ENCODE measurements around the gene ARMH3.
A peak's percentile ranks its signal among the peaks of the same experiment; 100 is the strongest.
"Not testable (repeated sequence)": the region's sequence is repeated elsewhere in the genome, so short reads cannot be mapped to it uniquely, and the experiment has no call there.

Gene ARMH3

DNA sequence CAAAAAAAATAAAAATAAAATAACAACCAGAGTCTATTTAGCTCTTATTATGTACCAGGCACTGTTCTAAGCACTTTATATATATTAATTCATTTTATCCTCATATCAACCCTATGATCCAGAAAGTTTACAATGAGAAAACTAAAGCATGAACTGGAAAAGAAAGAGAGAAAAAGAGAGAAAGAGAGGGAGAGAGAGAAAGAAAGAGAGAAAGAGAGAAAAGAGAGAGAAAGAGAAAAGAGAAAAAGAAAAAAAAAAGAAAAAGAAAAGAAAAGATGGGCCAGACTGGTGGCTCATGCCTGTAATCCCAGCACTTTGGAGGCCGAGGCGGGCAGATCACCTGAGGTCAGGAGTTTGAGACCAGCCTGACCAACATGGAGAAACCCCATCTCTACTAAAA is 9.9 kb downstream of the ARMH3 start:
- no peak for DNase-seq (ENCODE audit: low spot score)

DNA sequence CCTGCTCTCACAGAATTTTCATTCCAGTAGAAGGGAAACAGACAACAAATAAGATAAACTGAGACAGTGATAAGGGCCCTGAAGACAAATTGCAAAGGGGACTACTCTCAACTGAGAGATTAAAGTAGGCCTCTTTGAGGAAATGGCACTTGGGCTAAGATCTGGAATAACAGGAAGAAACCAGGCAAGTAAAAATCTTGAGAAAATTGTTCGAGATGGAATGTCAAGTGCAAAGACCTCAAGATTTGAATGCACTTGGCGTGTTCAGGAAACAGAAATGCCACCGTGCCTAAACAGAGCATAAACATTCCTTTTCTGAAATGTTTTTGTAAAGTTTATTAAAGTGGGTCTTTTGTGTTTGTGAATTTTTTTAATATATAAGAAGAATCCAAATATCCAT is 10.7 kb downstream of the ARMH3 start:
- no peak for DNase-seq (ENCODE audit: low spot score)

DNA sequence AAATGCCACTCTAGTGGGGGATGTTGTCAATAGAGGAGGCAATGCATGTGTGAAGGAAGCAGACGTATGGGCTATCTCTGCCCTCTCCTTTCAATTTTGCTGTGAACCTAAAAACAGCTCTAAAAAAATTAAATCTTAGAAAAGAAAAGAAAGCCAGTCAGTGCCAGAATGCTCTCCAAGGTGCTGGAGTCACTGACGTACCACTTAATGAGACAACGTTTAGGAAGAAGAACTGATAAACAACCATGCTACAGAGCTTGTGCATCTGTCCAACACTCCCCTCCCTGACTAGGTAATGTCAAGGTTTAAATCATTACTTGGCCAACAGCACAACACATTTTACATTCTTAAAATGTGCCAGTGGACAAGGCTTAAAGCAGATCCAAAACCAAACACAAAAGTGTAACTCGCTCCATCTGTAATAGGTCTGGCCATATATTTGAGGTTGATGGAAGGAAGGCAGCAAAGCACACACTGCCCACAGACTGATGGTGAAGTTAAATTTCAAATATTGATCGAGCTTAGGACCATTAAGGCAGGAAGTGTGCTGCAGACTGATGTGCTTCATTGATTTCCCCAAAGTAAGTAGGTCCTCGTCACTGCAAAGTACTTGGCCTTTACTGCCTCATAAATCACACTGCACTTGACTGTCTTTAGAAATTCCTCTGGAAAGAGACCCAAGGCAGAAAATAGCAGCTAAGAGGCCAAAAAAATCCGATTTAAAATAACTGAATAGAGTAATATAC is 15.5 kb downstream of the ARMH3 start:
- DNase-seq (ENCODE audit: low spot score) = no peak

DNA sequence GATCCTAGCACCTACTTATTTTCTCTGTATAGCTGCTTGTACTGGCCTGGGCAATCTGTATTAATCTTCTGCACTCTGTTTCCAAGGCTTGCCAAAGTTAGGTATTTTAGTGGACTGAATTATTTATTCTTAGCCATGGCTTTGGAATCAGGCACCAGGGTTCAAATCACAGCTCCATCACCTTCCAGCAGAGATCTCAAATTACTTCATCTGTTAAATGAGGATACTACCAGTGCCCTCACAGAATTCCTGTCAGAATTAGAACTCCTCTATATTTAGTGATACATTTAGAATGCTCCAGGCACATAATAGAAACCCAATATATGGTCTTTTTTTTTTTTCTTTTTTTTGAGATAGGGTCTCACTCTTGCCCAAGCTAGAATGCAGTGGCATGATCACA is 17.6 kb downstream of the ARMH3 start:
- no peak for DNase-seq (ENCODE audit: low spot score)

DNA sequence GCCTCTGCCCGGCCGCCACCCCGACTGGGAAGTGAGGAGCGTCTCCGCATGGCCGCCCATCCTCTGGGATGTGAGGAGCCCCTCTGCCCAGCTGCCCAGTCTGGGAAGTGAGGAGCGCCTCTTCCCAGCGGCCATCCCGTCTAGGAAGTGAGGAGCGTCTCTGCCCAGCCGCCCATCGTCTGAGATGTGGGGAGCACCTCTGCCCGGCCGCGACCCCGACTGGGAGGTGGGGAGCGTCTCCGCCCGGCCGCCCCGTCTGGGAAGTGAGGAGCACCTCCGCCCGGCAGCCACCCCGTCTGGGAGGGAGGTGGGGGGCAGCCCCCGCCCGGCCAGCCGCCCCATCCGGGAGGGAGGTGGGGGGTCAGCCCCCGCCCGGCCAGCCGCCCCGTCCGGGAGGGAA is 20.2 kb downstream of the ARMH3 start:
- DNase-seq (ENCODE audit: low spot score) = not testable (repeated sequence)

DNA sequence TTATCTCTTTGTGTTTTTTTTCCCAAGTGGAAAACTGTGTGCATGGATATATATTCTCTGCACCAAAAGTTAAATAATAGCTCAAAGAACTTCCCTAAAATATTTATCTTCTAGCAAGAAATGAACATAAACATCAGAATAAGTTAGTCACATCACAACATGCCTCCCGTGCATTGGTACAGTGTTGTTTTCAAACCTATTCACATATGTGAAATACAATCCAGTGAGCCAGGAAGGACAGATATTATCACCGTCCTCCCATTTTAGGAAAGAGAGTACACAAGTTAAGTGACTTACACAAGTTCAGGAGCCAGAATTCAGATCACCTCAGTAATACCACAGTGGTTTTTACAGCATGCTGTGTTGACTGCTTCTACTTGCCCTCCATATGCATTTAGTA is 22.2 kb downstream of the ARMH3 start:
- no peak for DNase-seq (ENCODE audit: low spot score)

DNA sequence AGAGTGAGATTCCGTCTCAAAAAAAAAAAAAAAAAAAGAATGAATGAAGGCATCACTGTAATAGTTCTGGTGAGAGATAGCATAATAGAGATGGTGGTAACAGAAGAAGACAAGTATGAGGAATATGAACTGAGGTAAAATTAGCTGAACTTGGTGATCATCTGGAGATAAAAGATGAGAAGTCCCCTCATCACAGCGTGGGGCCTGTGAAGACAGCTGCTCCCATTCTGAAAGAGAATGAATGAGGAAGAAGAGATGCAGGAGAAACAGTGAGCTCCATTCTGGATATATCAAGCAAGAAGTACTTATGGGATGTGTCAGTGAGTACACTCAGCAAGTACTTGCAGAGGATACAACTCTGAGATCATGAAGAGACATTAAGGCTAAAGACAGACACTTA is 28.7 kb downstream of the ARMH3 start:
- DNase-seq (ENCODE audit: low spot score) = no peak

DNA sequence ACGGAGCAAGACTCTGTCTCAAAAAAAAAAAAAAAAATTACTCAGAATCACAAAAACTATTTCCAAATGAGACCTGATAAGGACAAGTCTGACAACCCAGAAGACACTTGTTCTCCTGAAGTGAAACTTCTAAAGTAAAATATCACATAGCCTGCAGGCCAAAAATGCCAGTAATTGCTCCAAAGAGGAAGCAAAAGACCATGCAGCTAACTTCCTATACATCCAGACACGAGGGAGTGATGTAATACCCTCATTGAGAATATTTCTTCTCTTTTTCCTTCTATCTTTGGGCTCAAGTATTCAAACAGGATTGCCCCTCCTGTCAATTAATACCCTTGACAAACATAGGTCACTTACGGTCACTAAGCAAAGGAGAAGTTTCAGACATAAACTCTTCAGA is 31.2 kb downstream of the ARMH3 start:
- DNase-seq (ENCODE audit: low spot score) = no peak

DNA sequence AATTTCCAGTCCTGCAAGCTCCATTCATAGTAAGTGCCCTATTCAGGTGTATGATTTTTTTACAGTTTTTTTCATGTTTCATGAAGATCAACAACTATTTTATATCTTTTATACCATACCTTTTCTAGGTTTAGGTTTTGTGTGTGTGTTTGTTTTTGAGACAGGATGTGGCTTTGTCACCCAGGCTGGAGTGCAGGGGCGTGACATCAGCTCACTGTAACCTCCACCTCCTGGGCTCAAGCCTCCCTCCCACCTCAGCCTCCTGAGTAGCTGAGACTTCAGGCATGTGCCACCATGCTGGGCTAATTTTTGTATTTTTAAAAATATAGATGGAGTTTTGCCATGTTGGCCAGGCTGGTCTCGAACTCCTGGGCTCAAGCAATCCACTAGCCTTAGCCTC is 35.0 kb downstream of the ARMH3 start:
- DNase-seq (ENCODE audit: low spot score) = no peak

DNA sequence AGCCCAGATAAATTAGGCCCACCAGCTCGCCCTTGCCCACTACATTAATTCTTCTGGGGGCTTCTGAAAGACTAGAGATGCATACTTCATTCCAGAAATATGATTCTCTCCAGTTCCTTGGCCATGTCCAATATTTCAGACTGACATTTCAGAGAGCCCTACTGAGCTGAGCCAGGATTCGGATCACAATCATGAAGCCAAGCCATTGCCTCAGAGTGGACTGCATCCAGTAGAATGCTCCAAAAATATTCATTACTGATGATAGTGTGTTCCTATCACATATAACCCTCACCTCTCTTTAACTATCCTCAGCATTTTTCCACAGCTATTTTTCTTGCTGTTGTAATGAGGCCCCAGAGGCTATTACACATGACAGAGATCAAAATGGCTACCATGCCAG is 38.7 kb downstream of the ARMH3 start:
- no peak for DNase-seq (ENCODE audit: low spot score)

DNA sequence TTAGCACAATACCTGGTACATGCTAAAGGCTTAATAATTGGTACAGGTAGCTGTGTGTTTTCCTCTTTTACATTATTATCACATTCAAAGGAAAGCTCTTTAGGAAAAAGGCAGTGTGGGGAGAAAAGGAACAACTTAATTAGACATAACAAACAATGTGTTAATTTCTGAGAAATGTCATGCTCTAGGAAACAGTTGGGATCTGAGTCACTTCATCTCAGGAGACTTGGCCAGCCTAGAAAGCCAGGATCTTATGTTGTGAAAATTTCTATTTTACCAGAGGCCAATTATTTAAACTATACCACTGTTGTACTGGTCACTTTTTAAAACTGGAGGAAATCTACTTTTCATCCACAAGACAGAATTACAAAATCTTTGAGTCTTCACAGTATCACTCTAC is 39.6 kb downstream of the ARMH3 start:
- DNase-seq (ENCODE audit: low spot score) = no peak

DNA sequence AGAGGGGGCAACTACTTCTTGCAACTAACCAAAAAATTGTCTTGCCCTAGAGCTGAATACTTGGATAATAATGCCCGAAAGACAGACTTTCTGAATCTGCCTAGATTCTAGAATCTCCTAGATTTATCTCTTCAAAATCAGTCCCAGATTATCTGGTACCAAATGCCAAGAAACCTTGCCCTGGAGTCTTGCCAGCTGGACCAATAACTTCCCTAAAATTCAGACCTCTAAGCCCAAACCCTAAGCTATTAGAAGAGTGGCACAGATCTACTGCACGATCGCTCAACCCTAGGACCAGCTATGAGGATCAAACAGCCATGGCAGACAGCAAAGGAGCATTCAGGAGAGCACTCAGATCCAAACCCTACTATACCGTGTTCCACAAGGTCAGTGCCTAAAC is 45.0 kb downstream of the ARMH3 start:
- no peak for DNase-seq (ENCODE audit: low spot score)

DNA sequence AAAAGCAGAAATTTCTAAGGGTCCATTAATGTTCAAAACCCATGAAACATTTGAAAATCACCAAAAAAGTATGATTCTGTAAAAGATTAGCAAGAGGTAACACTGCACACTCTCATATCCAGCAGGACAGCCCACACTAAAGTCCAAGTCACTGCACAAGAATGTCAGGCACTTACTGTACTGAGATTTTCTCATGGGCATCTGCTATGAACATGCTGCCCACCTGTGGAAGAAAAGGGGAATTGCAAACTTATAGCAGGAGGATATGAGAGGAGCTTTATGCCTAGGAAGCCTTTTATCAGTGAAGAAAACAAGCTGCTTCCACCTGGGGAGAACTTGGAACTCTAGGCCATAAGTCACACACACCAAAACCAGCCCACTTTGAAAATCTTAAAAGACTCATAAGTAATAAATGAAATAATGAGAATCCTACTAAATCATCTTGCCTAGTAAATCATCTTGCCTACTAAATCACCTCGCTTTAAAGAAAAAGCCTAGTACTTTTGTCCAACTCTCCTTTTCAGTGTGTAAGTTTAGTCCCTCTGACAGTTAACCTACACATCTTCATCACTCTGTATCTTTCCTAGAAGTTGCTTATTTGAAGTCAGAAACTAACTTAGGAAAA is 46.1 kb downstream of the ARMH3 start:
- peak; percentile 91 for DNase-seq (ENCODE audit: low spot score)

DNA sequence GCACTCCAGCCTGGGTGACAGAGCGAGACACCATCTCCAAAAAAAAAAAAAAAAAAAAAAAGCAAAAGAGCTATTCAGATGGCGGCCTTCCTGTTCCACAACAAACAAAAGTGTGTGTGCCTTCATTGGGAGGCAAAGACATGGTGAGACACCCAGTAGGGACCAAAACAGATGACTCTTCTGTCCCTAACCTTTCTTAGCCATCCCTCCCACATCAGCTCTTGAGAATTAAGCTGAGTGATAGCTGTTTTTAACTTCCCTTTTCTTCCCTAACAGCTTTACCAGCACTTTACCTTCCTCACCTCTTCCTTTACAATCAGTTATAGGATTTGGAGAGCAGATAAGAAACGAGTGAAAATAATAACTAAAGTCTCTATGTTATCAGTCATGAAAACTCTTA is 48.2 kb downstream of the ARMH3 start:
- no peak for DNase-seq (ENCODE audit: low spot score)

DNA sequence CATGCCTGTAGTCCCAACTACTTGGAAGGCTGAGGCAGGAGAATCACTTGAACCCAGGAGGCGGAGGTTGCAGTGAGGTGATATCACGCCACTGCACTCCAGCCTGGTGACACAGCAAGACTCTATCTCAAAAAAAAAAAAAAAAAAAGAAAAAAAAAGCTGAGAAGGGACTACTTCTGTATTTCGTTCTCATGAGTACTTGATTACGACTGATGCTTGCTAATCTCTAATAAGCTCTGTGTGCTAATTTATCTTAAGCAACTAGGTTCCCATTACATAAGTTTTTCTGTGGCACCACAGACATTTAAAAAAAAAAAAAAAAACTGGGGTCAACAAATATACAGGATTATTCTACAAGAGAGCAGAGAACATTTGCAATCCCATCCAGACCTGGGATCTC is 48.9 kb downstream of the ARMH3 start:
- DNase-seq (ENCODE audit: low spot score) = not testable (repeated sequence)

DNA sequence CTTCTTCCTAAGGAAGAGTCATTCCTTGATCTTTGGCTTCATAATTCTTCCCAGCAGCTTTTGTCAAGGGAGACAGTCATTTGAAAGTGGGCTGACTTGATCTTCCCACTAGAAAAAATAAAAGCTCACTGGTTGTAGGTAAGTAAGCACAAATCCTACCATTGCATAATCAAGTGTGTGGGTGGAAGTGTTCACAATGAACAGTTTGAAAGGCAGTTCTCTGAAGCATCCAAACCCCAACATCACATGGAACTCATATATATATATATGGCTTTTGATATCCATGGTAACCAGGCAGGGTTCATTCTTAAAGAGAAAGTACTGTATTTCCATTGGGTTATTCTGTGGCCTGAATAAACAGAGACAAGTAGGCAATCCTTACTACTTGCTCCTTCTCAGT is 51.6 kb downstream of the ARMH3 start:
- DNase-seq (ENCODE audit: low spot score) = no peak

DNA sequence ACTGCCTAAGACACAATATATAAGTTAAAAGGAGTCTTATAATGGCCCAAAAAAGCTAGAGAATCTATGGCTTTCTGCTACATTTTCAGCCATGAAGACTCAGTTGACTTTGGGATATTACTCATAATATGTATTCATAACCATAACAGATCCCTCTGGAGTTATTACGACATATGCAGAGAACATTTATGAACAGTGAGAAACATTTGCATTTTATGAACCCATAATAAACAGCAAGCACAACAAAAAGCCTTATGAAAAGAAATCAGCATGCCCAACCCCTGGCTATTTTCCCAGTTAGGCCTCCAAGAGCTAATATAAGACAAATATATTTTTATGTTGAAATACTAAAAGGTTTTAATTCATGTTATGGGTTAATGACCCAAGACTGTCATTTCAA is 52.4 kb downstream of the ARMH3 start:
- no peak for DNase-seq (ENCODE audit: low spot score)

DNA sequence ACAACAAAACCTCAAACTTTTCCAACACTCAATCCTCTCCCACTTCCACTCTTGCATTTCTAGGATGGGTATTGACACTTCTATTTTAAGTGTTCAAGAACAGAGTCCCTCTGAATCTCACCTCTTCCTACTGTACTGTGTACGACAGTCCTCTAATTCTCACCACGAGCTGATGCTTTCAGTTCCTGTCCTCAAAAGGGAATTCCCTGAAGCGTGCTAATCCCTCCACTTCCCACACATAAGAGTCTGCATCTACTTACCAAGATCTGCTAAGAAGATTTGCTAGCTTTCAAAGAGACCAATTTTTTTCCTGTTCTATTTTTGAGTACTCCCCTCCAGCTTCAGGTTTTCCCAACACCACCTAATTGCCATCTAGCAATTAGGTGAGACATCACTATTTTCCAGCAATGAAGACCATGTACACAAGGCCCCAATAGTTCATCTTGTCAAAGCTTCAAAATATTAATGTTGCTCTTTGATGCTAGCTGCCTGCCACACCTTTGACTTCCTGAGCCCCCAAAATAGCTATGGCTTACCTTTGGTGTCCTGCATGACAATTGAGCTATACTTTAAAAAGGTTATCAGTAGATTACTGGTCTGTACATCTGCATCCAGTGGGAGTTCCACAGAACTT is 54.4 kb downstream of the ARMH3 start:
- no peak for DNase-seq (ENCODE audit: low spot score)

DNA sequence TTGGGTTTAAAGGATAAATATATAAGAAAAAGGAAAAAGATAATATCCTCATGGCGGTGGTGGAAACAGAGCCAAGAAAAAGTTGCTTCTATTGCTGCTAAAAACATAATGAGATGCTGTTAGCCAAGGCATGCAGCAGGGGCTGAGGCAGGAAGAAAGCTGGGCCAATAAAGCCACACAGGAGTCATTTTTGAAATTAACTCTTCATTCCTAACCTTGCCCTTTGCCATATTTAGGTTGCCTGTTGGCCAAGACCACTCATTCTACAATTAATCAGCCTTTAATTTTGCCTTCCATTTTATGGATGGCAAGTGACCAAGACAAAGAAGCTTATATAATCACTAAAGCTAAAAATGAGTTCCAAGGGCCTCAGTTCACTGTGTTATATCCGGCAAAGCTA is 58.2 kb downstream of the ARMH3 start:
- no peak for DNase-seq (ENCODE audit: low spot score)

DNA sequence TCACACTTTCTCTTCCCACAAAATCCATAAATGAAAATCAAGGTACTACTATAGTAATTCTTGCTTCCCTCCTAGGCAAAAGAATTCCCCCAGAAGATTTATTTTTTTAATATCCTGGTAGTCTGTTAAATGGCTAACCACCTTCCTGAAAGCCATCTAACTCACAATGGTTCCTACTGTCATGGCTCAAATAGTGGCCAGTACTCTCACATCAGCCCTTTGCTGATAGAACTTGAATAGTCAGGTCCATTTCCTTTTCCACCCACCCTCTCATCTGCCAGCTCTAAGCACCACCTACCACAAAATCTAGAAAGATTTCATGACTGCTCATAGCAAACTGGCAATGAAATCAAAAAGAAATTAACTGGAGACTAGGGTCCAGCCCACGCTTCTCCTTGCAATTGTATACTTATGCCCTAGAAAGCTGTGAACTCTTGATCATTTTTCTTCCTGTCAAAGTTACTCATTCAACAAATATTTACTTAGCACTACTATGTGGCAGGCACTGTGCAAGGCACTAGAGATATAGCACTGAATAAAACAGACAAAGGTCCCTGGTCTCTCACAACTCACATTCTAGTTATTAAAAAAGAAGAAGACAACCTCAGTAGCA is 60.4 kb downstream of the ARMH3 start:
- DNase-seq (ENCODE audit: low spot score) = no peak

DNA sequence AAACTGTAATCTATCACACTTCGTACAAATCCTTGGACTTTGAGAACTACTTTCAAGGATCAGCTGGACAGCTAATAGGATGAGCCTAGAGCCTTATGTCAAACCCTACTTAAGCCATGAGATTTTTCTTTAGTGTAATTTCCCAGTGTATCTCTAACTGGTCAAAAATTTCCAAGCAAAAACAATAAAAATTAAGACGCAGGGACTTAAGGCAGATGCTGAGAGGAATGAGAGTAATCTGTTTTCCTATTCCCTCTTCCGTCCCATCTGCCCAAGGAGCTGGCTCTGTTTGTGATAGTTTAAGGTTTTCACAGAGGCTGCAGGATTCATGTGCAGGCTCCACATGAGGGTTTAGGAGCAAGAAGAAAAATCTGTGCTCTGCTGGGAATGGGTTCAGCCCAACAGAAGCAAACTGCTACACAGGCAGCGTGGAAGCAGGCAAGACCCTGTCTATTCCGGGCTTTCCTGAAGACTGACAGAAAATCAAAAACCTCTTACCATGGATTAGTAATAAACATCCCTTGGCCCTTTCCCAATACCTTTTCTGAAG is 62.2 kb downstream of the ARMH3 start:
- DNase-seq (ENCODE audit: low spot score) = no peak

DNA sequence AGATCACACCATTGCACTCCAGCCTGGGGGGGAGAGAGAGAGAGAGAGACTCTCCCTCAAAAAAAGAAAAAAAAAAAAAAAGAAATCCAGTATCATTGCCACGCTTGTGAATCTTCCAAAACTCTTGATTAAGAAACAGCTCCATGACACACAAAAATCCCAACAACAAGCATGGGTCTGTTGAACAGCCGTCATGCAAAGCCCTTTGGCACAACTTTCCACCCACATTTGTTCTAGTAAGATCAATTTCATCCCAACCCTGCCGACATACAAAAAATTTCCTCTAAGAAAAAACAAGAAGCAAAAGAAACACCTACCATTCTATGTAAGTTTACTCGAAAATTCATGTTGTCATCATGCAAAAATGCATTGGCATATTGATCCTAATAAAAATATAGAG is 62.8 kb downstream of the ARMH3 start:
- DNase-seq (ENCODE audit: low spot score) = no peak

DNA sequence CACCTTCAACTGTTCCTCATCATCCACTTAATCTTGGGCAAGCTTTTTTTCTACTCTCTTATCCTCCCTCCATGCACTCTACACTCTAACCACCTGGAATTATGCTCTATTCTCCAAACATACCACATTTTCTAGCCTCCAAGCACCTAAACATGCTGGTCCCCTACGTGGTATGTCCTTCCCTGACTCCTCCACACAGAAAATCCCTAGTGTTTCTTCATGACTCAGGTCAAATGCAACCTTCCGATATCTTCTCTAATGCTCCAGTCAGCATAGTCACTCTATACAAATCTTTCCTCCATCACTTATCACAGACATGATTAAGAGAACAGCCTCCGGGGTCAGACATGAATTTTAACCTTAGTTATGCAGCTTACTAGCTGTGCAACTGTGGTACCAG is 68.8 kb downstream of the ARMH3 start:
- DNase-seq (ENCODE audit: low spot score) = no peak

Data from cerebellar cortex (tissue), 1 donor.